Fibroblast of pulmonary artery (primary cell): ENCODE data around the gene DDX41.

Experiments
- DNase-seq: peaks from one replicate; pipeline ENCODE4 v3.0.0-alpha.2; 2010; ENCODE audit warnings: low read depth
- H3K4me3 ChIP-seq: replicated peaks from 2 replicates; pipeline ENCODE4 v1.5.1; 2011; ENCODE audit warnings: low read depth, mild to moderate bottlenecking, control low read depth, low read length, moderate library complexity
- TF ChIP-seq, protein P1 (sequence below): IDR thresholded peaks from 2 replicates; pipeline ENCODE4 v1.5.1; 2011; ENCODE audit warnings: mild to moderate bottlenecking, control low read depth, low read length, inconsistent platforms; ENCODE audit errors: missing control alignments

Gene DDX41

DNA sequence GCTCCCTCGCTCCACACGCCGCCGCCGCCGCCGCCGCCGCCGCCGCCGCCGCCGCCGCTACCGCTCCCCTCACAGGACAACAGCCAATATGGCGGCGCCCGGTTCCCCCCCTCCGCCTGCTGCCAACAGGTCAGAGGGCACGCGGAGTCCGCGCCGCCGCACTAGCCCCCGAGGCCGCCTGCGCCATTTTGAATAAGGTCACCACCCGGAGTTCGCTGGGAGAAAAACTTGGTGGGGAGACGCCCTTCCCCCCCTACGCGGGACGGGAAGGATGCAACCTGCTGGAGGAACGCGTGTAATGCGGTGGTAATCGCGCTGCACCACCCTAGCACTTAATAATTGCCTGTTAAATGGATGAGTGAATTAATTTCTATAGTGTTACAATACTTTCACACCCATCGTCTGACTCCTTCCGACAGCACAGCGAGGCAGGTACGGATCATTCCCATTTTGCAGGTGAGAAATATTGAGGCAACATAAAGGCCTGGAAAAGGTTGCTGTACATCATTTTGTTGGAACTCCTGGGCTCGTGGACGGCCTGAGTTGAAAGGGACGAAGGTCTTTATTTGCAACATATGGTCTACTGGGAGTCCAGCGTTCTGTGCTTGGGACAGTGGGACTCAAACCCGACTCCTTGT, 37.8 kb upstream of the DDX41 start, which contains the start of gene FAM193B:
Gene FAM193B (minus strand): TSS at position 90 of the 638 bp plus-strand sequence. CDS start 105 bp downstream, outside the sequence.
- DNase-seq: peak; percentile 91
- TF ChIP-seq, protein P1, sequence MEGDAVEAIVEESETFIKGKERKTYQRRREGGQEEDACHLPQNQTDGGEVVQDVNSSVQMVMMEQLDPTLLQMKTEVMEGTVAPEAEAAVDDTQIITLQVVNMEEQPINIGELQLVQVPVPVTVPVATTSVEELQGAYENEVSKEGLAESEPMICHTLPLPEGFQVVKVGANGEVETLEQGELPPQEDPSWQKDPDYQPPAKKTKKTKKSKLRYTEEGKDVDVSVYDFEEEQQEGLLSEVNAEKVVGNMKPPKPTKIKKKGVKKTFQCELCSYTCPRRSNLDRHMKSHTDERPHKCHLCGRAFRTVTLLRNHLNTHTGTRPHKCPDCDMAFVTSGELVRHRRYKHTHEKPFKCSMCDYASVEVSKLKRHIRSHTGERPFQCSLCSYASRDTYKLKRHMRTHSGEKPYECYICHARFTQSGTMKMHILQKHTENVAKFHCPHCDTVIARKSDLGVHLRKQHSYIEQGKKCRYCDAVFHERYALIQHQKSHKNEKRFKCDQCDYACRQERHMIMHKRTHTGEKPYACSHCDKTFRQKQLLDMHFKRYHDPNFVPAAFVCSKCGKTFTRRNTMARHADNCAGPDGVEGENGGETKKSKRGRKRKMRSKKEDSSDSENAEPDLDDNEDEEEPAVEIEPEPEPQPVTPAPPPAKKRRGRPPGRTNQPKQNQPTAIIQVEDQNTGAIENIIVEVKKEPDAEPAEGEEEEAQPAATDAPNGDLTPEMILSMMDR: peak; percentile 21
- peak within 1 kb of the TSS; percentile 81 for H3K4me3 ChIP-seq

DNA sequence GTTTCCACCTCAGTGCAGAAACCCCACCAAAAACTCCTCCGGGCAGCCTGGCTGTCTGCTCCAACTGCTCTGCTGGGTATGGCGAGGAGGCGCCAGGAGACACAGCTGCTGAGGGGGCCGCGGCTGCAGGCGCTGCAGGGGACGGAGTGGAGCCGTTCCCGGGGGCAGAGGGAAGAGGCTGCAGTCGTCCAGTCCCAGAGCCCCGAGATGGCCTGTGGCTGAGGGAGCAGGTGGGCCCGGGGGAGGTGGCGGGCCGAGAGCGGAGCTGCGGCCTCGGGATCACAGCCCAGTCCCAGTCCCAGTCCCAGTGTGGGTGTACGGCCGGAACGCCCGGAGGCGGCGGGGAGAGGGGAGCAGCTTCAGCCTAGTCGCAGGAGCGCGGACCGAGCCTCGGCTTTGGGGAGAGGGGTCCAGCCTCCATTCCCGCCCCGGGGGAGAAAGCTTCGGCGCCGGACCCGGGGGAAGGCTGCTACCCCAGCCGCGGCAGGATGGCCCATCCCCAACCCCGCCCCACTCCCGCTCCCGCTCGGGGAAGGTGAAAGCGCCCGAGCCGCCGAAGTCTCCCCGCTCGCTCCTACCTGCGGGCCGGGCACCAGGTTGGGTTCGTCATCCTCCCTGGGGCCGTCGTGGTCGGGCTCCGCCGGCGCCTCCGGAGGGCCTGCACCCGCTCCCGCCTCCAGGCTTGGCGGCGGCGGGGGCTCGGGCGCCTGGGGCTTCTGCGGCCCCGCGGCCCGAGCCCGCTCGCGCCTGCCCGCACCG, 37.1 kb upstream of the DDX41 start:
- DNase-seq: no peak
- TF ChIP-seq, protein P1: no peak
- H3K4me3 ChIP-seq: peak overlapping the region; percentile 81

DNA sequence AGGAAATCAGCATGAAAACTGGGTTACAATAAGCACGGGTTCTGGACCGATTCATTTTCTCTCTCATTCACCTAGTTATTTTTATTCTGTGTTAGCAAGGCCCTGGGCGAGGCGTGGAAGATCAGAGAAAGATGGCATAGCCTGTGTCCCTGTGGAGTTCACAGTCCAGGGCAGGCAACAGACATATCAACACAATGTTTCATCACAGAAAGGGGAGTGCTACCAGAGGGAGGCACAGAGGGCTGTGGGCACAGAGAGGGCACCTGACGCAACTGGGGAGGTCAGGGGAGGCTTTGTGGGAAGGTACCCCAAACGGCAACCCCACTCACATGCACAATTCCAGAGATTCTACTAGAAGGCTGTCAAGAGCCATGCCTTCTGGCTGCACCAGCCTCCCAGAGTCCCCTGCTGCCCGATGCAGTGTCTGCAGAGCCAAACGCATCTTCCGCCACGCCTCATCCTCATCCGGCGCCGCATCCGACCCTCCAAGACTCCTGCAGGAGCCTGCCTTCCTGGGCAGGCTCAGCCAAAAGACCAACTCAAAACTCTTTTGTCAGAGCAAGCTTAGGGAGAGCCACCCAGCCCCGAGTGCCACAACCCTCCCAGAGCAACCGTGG, 36.2 kb upstream of the DDX41 start:
- TF ChIP-seq, protein P1: no peak
- H3K4me3 ChIP-seq: peak overlapping the region; percentile 81
- DNase-seq: no peak

DNA sequence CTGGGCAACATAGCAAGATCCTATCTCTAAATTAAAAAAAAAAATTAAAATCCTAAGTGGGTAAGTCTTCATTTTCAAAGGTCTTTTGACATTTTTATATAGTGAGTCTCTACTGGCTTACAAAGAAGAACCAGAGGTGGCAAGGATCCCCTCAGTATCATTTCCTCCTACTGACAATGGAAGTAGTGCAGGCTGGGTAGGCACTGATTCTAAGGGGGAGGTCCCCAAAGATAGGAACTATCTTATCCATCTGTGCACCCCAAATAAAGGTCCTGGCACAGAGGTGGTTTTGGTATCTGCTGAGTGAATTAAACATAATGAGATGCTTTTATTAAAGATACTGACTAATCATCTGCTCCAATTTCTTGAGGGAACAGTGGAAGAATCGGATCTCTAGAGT, 33.4 kb upstream of the DDX41 start:
- TF ChIP-seq, protein P1: no peak
- H3K4me3 ChIP-seq: no peak overlapping the region
- no peak for DNase-seq

DNA sequence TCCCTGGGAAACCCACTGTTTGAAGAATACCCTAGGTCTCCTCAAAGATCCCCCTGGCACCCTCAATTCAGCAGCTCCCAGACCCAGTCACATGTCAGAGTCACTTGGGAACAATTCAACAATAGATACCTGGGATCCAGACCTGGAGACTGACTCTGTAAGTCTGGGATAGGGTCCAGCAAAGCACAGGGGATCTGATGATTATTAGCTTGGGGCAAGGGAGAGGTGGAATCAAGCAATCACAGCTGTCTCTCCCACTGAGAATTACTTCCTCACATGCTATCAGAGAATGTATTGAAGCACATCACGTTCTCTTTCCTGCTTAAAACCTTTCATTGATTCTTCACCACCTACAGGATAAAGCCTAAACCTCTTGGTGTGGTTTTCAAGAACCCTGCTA, 31.7 kb upstream of the DDX41 start:
- TF ChIP-seq, protein P1: no peak
- no peak for DNase-seq
- H3K4me3 ChIP-seq: no peak overlapping the region

DNA sequence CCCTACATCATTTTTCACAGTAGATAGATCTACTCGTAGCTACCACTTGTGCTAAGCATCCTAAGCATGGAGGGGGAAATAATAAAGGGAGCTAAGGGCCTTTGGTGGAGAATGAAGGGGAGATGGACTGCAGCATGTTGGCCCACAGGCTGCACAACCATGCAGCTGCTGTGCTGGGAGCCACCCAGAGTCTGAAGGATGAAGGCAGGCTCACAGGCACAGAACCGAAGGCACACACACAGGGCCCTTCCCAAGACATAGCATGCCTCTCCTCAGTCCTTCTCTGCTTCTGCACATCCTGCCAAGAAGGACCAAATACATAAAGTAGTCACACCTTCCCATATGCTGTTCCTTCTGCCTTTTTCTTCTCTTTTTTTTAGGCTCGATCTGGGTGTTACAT, 31.0 kb upstream of the DDX41 start:
- H3K4me3 ChIP-seq: no peak overlapping the region
- TF ChIP-seq, protein P1: no peak
- no peak for DNase-seq
